Activated CD4-positive, alpha-beta T cell treated with anti-CD3 and anti-CD28 coated beads, Interleukin-10, Interleukin-2, amounts not matched to agents 100 ng/mL and 50 ng/mL, durations not matched to agents 16 hours and 8 hours (primary cell): ENCODE measurements around the gene VSTM4.

Source experiments
- DNase-seq: peaks from one replicate; pipeline ENCODE4 v3.0.0-alpha.2; 2020

The VSTM4 gene, protein sequence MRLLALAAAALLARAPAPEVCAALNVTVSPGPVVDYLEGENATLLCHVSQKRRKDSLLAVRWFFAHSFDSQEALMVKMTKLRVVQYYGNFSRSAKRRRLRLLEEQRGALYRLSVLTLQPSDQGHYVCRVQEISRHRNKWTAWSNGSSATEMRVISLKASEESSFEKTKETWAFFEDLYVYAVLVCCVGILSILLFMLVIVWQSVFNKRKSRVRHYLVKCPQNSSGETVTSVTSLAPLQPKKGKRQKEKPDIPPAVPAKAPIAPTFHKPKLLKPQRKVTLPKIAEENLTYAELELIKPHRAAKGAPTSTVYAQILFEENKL

DNA sequence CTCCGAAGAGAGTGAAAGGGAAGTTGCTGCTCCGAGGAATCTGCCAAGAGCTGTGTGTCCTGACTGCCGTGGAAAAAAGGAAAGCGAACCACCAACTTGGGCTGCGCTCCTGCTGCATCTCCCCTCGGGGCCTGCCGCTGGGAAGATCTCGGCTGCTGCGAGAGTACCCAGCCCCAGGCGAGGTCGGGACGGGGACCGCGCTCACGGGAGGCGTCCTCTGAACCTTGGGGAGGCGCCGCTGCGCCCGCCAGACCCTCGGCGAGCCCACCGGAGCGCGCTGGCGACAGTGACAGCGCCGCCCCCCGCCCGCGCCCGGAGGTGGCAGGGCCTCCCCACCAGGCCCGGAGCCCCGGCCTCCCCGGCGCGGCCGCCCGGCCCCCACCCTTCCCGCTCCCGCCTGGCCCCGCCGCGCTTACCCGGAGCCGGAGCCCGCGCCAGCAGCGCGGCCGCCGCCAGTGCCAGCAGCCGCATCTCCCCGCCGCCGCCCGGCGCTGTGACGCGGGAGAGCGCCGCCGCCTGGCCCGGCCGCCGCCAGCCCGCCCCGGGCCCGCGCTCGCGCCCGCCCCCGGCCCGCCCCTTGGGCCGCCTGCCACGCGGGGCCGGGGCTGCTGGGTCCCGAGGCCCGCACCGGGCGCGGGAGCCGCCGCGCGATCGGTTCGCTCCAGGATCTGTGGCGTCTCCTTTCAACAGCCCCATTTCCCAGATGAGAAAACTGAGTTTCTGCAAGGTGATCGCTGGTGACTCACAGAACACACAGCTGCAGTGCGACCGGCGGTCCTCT, at the start of gene VSTM4:
TSS of gene VSTM4 (minus strand) at position 508 of the 781 bp plus-strand sequence. CDS start at position 471, 37 bp downstream.
- DNase-seq, result peak; percentile 16

DNA sequence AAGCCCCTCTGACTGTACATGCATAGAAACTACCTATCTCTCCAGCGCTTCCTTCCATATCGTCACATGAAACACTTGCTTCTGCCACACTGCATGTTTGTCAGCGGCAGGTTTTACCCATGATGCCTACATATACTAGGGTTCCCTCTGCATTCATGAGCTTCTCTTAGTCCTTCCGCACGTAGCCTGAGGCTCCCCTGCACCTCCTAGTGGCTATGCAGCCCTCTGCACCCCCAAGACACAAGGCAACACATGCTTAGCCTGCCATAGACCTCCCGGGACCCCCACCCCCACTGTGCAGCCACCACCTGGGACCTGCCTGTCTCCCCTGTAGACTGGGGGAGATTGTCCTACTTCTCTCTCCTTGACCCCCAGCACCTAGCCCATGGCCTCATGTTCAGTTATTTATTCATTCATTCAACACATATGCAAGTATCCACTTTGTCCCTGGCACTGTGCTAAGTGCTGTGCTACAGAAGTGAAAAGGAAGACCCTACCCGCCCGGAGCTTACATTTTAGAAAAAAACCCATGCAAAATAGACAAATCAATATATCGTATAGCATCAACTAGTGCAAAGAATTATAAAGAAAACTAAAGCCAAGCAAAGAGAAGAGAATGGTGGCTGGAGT, 49.4 kb upstream of the VSTM4 start:
- DNase-seq, result peak; percentile 65

DNA sequence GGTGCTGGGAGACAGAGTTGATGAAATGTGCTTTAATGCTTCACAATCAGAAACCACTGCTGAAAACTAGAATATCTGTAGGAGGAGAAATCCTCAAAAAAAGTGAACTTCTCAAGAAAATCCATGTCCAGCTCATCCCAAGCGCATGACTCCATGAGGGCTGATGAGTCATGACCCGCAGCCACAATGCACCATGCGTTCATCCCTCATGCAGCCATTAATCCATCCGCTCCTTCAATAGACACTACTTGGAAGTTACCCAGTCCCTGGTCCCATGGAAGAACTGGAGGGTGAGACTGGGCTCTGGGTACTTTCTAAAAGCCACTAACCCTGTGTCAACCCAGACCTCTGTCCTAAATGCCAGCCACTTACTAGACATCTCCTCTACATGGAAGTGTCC, 48.4 kb upstream of the VSTM4 start:
- DNase-seq, result no peak

DNA sequence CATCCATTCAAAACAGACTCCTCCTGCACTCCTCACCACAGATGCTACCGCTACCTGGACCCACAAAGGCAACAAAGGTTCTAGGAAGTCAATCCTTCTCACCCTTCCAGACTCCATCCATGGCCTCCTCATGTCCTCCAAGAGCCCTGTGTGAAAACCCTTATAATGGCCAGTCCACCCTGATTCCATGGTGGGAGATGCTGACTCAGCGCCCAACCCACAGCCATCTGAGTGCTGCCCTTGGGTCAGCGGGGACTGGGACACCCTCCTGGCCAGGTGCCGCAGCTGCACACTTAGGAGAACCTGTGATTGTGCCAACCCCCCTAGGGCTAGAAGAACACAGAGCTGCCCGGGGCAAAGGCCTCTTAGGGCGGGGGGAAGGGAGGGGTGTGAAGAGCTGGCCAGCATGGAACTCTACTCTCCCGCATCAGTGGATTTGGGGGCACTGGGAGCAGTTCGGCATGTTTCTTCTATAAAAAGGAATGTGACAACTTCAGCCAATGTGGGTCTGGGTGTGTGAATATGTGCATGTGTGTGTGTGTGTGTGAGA, 47.5 kb upstream of the VSTM4 start:
- no peak for DNase-seq

DNA sequence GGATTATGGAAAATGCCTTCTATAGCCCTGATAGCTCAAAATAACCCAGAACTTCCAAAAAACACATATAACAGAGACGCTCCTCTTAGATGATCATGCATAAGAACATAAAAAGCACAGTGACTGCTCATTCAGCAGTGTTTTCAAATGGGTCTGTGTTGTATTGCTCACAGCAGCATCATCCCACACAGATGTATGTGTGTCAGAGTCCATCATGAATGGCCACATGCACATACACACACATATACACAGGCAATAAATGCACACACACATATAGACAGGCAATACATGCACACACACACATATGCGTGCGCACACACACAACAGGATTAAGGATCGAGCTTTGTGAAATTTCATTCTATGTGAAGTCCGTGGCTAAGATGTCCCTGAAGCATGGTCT, 46.7 kb upstream of the VSTM4 start:
- no peak for DNase-seq

DNA sequence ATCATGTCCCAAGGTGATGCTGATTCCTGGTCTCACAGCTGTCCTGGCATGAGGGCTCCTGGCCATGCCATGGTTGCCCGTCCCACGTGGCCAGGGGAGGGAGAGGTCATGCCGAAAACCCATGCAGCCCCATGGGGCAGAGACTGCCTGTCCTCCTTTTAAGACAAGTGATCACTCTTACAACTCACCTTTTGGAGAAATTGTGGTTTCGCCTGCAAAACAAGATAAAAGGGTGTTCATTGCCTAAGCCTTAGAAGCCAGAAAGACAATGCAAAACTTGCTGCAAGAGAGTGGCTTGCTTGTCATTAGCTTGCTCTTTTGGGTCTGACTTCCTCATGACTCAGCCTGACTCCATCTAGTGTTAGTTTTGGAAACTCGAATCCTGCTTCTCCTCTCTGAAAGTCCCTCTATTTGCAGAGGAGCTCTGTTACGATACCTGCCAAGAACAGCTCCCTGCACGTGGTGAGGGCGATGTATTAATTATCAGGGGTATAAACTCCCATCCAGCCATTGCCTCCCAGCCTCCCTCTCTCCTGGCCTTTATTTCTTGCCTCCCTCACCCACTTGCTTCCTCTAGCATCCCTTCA, 46.2 kb upstream of the VSTM4 start:
- DNase-seq, result no peak

DNA sequence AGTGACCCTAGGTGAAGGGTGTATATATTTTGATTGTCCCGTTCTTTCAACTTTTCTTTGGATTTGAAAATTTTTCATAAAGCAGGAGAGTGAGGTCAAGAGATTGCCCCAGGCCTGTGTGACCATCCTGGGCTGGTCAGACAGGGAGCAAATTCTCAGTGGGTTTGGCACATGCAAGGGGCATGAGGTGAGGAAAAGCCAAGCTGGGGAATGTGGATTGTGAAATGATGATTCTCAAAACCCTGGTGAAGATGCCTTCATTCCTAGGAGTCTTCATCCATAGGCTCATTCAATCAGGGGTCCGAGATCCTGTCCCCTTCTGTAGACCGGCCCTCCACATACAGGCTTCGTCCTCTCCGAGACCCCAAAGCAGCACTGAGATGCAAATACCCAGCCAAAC, 45.5 kb upstream of the VSTM4 start:
- DNase-seq, result no peak

DNA sequence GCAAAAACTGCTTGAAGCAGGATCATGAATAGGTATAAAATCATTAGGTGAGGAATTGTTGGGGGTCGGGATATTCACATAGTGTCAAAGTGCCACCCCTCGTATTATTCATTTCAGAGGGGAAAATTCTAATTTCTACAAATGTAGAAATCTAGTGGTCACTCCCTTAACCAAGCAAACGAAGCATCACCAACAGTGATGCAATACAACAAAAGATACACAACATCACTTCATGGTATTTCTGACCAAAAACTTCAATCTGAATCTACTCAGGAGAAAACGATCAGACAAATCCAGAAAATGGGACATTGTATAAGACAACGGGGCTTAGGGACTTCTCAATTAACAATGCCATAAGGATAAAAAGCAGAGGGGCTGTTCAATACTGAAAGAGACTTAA, 44.8 kb upstream of the VSTM4 start:
- no peak for DNase-seq

DNA sequence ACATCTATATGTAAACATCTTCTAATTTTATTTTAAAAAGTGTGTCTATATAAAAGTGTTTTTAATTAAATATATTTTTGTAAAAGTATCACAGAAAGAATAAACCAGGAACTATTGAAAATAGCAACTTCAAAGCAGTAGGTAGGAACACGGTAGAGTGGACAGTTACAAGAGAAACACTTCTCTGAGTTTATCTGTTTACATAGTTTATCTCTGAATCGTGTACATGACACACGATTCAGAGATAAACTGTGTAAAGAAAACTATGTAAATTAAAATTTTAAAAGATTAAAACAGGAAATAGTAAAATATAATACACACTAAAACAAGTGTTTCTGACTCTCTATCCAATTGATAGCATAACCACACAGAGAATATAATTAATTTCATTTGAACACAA, 43.6 kb upstream of the VSTM4 start:
- no peak for DNase-seq

DNA sequence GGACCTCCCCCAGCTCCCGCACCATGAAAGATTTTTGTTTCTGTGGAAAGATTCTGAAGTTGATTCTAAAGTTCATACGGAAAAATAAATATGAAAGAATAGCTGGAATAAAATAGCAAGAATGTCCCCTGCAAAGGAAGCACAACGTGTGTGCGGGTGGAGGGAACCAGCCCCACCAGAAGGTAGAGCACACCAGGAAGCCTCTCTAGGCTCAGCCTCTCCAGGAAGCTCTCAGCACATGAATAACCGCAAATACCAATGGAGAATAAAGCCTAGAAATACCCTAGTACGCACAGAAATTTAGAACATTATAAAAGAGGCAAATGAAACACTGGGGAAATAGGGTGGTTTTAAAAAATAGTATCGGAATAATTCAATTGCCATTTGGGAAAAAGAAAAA, 43.1 kb upstream of the VSTM4 start:
- no peak for DNase-seq

DNA sequence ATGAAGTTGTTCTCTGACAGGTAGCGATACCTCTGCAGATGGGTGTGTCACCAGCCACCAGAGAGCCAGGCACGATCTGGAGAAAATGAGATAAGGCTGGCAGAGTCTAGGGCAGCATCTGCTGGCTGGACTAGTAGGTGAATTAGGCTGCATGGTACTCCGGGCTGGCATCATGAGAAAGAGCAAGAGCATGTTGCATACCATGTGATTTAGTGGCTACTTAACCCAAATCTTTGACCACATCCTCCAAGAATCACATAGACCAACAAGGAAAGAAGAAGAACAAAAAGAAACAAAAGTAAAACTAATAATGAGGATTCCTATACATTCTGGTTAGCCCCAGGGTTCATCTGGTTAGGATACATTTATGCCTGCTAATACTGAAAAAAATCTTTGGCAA, 41.9 kb upstream of the VSTM4 start:
- DNase-seq, result no peak

DNA sequence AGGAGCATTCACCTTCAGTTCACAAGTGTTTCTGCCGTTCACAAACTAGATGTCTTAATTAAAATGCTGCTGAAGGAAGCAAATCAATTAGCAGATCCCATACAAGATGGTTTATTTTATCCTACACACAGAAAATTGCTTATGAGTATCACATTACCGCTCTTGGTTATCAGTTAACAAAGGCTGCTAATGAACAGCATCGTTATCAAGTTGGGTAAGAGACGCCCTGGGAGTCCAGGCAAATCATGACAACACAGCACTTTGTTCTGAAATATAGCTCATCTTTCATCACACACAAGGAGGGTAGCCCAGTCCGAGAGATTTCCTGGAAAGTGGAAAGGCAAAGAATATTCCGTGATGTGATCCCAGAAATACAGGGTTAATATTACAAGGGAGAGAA, 39.3 kb upstream of the VSTM4 start:
- no peak for DNase-seq

DNA sequence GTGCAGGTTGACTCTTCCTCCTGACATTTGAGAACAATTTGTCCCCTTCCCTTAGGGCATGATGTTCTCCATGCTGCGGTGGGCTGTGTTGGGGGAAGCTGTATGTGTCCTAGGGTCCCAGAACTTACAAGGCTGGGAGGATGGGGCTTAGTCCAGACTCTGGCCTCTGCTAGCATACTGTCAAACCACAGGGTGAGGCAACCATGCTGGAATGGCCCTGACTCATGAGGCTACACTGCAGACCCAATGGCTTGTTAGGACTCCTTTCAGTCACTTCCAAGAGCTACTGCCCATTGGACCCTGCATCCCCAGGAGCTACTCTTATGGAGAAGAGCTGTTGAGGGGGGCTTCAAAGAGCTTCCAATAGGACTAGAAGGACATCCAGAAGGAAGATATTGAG, 38.6 kb upstream of the VSTM4 start:
- DNase-seq, result no peak

DNA sequence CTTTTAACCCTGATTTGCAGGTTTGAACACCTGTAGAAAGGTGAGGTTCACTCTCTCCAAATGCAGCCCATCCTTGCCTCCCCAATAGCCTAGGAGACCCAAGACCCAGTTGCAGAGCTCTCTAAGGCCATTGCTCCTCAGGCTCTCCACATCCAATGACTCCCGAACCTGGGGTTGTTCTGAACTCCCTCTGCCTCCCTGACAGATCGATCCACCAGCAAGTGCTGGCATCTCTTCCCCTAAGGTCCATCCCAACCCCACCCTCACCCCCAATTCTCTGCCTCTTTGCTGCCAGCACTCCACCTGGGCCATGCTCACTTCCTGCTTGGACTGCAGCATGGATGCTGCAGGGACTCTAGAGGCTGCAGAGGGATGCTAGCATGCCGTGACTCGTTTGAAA, 37.8 kb upstream of the VSTM4 start:
- no peak for DNase-seq

DNA sequence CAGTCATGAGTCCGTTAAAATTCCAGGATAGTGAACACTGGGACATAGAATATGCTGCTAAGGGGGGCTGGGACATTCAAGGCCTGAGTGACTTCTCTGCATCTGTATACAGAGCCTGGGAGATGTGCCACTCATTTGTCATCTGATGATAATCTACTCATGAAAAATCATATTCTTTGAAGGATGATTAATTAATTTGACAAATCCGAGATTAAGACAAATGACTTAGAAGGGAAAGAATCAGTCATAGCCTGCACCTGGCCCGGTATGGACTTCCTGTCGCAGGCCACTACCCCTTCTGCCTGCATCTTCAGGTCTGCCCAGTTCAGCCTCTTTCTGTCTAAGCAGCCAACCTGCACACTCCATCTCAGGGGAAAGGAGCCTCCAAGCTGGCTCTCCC, 37.3 kb upstream of the VSTM4 start:
- no peak for DNase-seq

DNA sequence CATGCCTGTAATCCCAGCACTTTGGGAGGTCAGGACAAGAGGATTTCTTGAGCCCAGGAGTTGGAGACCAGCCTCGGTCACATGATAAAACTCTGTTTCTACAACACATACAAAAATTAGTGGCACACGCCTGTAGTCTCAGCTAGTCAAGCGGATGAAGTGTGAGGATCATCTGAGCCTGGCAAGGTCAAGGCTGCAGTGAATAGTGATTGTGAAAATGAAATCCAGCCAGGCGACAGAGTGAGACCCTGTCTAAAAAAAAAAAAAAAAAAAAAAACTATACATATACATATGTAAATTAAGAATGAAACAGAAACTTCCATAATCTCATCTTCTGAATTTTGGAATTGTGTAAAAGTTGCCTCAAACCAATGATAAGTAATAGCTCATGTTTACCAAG, 36.7 kb upstream of the VSTM4 start:
- no peak for DNase-seq

DNA sequence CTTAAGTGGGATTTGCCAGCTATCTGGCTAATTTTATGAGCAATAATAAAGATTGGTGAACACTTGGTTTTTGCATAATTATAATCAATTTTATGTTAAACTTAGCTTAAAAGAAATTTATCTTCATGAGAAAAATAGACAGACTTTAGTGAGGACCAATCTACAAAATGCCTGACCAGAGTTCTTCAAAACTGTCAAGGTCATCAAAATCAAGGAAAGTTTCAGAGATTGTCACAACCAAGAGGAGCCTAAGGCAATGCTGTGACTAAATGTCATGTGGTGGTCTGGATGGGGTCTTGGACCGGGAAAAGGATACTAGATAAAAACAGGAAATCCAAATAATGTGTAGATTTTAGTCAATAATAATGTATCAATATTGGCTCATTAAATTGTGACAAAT, 36.2 kb upstream of the VSTM4 start:
- no peak for DNase-seq

DNA sequence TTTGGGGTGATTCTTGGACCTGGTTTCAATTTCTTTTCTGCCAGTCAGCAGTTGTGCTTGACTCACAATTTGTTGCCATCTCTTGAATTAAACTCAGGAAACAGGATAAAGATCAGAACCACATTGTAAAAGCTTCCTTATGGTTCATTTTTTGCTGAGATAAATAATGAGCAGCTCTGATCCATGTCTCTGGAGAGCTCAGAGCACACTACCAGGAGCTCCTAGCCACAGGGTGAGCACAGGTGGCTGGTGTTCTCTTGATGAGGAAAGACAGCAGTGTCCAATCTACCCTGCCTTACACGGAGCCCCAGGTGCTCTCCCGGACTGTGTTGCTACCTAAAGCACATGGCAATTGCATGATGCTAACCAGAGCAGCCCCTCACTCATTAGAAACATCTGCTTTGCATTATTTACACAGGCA, 35.7 kb upstream of the VSTM4 start:
- no peak for DNase-seq

DNA sequence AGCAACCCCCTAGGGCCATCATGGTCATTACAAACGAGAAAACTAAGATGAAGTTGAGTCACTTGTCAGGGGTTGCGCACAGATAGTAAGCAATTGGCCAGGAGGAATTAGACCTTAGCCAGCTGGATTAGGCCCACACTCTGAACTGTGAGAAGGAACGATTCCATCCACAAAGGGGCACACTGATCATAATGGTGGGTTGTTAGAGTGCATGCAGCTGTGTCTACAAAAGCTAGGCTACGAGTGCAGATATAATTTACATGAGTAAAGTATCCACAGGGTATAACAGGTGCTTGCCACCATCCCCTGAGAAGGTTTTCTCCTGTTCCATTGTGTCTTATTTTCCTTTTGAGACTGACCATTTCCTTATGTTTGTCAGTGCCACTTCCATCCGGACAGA, 35.1 kb upstream of the VSTM4 start:
- no peak for DNase-seq

DNA sequence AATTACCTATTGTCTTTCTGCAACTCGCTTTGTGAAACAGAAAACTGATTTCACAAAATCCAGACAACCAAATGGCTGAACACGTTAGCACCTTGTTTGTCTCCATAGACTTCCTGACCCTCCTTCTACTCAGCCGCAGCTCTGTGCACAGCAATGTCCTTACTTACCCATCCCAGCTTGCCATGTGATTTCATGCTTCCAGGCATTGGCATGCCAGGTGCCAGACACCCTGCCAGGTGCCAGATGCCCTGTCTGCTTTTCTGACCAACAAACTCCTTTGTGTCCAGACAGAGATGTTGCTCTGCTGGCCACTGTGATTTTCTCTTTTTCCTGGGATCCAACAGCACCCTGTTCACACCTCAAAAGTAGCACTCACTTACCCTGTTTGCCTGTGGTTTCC, 34.6 kb upstream of the VSTM4 start:
- no peak for DNase-seq

DNA sequence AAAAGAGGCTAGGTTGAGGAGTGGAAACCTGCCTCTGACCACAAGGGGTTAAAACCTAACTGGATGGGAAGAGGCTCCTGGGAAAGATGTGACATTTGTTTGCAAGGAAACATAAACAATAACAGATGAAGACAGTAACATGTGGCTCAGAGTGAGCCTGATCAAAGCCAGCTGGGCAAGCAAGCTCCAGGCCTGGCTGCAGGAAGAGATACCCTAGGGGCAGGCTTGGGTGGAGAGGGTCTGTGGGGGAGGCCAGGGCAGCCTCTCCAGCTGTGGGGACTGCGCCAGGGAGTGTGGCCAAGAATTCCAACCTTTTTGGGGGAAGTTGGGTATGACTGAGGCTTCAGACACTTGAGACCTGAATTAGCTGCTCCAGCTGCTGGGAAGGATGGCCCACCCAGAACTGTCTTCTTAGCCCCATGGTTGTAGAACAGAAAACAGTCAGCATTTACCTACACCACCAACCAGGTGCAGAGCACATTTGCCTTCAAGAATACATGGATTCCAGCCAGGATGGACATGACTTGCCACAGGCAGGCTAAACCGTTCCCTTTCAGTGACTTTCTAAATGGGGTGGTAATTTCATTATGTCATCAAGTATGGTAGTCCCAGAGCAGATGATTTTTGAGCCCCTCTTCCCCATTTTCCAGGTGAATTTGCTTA, 28.9 kb upstream of the VSTM4 start:
- no peak for DNase-seq

DNA sequence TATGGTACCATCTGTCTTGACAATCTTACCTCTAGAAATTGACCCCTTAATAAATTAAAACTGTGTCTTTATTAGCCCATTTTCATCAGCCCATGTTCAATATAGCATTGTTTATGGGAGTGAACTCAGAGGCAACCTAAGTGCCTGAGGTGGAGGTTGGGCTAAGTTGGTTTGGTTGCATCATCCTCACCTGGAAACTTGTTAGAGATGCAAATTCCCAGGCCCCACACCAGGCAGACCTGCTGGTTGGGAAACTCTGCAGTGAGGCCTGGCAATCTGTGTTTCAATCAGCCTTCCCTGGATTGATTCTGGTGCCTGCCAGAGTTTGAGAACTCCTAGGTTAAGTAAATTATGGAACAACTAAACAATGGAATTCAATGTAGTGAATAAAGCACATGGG, 27.9 kb upstream of the VSTM4 start:
- DNase-seq, result no peak
